ENCODE results near the gene CTBS.

- TF ChIP-seq, protein P1, sequence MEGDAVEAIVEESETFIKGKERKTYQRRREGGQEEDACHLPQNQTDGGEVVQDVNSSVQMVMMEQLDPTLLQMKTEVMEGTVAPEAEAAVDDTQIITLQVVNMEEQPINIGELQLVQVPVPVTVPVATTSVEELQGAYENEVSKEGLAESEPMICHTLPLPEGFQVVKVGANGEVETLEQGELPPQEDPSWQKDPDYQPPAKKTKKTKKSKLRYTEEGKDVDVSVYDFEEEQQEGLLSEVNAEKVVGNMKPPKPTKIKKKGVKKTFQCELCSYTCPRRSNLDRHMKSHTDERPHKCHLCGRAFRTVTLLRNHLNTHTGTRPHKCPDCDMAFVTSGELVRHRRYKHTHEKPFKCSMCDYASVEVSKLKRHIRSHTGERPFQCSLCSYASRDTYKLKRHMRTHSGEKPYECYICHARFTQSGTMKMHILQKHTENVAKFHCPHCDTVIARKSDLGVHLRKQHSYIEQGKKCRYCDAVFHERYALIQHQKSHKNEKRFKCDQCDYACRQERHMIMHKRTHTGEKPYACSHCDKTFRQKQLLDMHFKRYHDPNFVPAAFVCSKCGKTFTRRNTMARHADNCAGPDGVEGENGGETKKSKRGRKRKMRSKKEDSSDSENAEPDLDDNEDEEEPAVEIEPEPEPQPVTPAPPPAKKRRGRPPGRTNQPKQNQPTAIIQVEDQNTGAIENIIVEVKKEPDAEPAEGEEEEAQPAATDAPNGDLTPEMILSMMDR (IDR thresholded peaks at IDR 0.05; ENCODE audit: low read length): no peak
- no peak for TF ChIP-seq EZH2 (IDR thresholded peaks at IDR 0.05; ENCODE audit: borderline replicate concordance, low read length)
These were observed 29.0 kb upstream of the CTBS start for GRCh38 chr1:84603223-84603622.

Data from OCI-LY1 (cell line).